Renal pelvis (tissue), 4 donors: ENCODE data around the gene WNT5B. TPM values are rescaled to one million over a fixed set of nuclear protein-coding genes. Genes with fewer than 3 reads are reported as not detected.

ENCODE experiments used
- DNase-seq: peaks from one replicate; pipeline ENCODE4 v3.0.0-alpha.2; 2013
- polyA plus RNA-seq, 3 donors: library from polyadenylated mRNA; unstranded; fragments of 120-200 nt; gene quantifications; one replicate each; pipeline ENCODE4 v1.2.1, GENCODE V29; 2013; ENCODE audit not compliant: insufficient read length in 3 of 3

The WNT5B gene
- polyA plus RNA-seq, 3 donors = 5.6 to 8.1 (median 6.4) TPM

DNA sequence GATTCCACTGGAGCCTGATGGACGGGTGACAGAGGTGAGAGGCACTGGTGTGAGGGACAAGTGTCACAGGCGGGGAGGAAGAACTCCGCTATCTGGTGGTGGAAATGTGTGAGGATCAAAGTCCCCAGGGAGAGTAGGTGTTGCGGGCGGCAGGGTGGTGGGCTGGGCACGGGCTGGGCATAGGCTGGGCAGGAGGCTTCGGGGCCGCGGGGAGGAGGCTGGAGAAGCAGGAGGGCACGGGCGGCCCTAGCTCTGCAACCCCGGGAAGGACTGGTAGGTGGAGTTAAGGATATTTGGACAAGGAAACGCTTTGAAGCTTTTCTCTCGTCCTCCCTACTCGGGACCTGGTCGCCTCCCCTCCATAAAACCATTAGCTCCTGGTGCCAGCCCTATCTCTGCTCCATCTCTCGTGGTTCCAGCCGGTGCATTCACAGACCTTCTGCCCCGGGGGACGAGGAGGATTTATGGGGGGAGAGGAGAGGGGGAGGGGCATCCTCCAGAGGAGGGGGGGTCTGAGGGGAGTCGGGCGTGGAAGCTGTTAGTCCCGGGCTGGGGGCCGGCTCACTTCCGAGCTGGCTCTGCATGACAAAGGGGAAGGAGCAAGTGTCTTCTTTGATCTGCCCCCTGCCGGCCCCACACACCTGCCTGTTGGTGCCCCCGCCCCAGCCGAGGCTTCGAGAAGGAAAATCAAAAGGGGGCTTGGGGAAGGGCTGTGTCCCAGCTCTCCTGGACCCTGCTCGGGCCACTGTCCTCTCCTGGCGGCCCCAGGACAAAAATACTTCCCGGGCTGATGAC lies 504 bp downstream of the WNT5B start:
- peak; percentile 59 for DNase-seq

DNA sequence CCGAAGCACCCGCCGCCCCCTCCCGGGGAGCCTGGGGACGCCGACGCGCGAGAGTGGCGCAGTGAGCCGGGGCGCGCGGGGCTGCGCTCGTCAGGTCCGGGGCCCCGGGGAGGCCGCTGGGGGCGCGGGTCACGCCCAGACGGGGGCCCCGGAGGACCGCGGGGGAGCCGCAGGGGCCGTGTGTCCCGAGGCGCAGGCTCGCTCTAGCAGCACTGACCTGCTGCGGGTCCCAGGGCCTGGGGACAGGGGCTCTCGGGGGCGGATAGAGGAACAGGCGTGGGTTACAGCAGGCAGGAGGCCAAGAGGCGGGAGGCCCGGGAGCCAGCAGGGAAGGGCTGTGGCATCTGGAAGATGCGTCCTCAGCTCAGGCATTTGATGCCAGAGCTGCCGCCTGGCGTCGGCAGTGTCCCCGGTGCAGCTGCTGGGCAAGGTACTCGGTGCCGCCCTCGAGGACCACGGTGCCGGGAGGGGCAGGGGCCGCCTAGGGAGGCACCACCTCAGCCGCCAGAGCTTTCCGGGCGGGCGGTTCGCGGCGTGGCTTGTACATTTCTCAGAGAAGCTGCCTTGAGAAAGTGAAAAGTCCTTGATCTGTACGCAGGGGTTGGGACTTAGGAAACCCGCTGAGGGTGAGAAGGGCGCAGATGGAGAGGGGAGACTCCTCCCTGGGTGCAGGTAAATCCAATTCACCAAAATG lies 1.2 kb downstream of the WNT5B start:
- DNase-seq = no peak

DNA sequence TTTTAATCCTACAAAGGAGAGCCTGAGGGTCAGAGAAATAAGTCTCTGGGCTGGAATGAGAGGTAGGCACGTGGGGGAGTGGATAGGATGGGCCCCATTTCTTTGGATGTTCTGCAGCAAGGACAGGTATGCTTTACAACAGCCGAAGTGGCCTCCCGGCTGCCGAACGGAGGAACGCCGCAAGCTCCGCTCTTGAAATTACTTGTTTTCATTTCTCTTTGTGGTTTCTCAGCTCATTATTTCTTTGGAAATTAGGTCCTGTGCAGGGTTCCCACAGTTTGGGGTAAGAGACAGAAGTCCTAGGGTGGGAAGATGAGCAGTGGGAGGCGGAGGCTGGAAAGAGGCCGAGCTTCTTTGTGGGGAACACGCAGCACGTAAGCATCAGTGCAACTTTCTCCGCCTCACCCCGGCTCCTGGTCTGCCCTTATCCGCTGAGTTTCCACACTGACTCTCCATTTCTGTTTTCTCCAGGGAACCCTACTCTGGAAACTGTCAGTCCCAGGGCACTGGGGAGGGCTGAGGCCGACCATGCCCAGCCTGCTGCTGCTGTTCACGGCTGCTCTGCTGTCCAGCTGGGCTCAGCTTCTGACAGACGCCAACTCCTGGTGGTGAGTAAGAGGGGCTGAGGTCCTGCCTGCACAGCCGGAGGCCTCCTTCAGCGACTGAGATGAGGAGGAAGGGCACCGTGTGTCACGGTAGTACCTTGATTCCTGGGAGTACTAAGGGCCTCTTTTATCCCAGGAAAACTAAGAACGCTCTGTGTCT lies 2.0 kb downstream of the WNT5B start:
- DNase-seq = no peak

DNA sequence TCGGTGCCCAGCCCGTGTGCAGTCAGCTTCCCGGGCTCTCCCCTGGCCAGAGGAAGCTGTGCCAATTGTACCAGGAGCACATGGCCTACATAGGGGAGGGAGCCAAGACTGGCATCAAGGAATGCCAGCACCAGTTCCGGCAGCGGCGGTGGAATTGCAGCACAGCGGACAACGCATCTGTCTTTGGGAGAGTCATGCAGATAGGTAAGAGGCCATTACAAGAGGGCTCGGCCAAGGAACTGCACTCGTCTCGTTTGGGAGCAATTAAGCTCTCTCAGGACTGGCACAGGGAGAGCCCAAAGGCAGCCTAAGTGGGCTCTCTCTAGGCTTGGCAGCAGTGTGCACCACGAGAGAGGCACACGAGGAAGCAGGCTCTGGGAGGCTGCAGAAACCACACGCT lies 3.7 kb downstream of the WNT5B start:
- no peak for DNase-seq

DNA sequence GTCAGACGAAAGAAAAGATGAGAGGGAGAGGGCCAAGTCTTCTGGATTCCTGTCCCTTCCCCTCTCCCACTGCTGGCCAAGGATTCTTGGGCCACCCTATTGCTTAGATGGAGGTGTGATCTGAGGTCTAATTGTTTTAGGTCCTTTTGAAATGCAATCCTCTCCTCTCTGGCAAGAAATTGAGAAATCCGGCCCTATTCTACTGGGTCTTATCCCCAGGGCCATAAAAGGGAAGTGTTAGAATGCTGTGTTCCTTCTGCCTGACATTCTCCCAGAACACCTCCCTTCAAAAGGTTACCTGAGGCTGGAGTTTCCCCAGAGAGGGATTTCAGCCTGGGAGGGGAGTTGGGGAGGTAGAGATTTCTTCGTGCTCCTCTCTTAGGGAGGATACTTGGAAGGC lies 4.4 kb downstream of the WNT5B start:
- DNase-seq = no peak

DNA sequence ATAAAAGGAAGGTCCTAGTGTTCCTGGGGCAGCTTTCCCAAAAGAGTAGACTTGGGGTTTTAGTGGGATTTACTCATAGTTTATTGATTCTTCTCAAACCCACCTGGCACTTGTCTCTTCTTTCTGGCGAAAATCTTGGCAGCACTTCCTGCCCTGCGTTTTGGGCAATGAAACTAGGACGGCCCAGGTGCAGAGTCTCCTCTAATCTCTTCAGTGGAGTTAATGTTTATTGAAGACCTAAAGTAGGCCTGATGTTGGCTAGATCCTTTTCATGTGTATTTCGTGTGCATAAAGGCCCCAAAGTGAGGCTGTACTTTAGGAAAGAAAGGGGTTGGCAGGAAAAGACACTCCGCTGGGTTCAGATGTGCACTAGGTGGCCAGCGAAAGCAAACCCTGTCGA lies 5.1 kb downstream of the WNT5B start:
- no peak for DNase-seq

DNA sequence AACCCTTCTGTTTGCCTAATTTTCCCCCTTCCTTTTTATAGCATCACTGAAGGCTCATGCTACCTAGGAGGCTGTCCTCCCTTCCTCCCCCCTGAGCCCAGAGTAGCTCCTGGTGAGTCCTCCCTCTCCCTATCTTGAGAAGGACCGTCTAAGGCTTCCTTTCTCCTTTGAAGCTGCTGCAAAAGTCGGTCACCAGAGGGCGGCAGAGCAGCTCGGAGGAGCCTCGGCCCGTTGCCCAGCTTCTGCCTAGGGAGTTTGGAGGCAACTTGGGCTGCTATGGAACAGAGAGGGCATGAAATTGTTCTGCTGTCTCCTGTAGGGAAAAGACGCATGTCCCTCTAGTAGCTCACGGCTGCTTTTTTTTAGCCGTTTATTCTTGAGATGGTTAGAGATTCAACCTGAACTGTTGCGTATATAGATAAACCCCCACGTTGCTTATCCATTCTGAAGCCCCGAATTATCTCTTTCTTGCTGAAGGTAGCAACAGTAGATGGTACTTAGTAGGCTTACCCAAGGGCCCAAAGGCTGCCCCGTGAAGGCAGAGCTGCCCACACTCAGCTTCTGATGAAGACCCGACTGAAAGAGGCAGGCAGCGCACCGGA lies 5.7 kb downstream of the WNT5B start:
- DNase-seq = no peak

DNA sequence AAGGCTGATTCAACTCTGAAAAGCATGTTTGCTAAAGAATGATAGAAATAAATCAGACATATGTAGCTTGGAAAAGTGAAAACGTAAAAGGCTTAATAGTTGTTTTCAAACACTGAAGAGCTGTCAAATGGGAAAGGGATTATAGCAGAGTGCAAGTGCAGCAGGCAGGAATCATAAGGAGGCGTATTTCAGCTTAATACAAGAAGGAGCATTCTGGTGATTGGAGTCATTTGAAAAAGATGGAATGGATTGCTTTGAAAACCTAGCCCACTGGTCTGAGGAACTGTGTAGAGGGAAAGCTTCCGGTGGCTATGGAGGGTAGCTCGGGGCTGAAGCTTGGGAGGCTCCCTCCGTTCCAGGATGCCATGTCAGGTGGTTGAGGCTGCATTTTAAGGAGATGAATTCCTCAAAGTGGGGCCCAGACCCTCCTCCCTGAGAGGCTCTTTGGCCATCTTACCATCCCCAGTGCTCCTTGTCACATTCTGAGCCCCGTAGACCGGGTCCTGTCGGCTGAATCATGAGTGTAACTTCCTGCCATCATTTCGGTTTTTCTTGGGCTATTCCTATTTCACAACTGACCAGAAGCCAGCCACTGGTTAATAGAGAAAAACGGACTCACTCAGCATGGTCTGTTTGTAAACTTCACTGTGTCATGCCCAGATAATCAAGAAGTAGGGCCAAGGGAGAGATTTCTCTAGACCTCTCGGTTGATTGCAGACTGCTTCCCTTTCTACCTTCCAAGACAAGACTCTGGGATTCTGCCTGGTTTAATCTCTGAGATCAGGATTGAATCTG lies 6.5 kb downstream of the WNT5B start:
- DNase-seq = no peak

DNA sequence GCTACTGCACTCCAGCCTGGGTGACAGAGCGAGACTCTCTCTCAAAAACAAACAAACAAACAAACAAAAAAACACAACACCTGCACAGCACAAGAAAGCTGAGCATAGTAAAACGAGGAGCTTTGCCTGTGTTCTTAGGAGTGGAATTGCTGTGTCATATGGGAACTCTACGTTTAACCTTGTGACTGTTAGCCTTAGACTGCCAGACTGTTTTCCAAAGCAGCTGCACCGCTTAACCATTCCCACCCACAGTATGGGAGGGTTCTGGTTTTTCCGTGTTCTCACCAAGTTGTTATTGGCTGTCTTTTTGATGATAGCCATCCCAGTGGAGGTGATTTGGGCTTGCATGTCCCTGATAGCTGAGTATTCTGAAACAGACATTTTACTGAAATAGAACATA lies 9.2 kb downstream of the WNT5B start:
- no peak for DNase-seq

DNA sequence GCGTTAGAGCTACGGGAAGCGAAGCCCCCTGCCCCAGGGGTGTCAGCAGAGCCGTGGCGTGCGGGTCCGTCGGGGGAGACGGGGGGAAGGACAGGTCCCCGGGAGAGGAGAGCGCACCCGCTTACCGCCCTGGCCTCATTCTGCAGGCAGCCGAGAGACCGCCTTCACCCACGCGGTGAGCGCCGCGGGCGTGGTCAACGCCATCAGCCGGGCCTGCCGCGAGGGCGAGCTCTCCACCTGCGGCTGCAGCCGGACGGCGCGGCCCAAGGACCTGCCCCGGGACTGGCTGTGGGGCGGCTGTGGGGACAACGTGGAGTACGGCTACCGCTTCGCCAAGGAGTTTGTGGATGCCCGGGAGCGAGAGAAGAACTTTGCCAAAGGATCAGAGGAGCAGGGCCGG lies 10.5 kb downstream of the WNT5B start:
- no peak for DNase-seq

DNA sequence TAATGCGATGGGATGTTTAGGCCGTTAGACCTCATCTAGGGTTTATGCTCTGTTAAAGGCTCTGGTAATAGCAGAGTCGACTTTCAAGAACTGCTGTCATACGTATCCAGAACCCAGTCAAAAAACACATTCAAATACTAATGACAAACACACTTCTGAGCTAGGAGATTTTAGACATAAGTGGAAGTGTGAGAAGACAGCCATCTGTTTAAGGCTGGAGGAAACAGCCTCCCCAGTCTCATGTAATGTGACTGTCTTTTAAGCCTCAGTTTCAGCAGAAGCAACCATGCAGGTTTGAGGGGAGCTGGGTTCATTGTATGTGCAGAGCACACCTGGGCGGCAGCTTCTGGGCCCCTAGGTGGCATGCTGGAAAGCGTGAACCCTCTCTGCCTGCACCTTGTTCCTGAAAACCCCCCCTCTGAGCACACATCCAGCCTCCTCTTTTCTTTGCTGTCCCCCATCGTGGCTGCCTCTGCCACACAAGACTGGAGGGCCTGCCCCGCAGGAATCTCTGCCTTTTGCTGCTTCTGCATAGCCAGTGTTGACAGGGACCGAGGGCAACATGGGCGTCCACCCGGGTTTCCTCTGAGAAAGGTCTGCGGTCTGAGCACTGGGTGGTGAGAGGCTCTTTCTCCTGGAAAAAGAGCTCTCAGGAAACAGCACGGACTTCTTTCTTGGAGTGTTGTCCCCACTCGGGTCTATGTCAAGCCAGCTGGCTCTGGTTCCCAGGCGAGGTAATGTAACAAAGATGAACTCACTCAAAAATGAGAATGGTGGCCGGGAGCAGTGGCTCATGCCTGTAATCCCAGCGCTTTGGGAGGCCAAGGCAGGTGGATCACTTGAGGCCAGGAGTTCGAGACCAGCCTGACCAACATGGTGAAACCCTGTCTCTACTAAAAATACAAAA lies 11.6 kb downstream of the WNT5B start:
- DNase-seq = no peak

DNA sequence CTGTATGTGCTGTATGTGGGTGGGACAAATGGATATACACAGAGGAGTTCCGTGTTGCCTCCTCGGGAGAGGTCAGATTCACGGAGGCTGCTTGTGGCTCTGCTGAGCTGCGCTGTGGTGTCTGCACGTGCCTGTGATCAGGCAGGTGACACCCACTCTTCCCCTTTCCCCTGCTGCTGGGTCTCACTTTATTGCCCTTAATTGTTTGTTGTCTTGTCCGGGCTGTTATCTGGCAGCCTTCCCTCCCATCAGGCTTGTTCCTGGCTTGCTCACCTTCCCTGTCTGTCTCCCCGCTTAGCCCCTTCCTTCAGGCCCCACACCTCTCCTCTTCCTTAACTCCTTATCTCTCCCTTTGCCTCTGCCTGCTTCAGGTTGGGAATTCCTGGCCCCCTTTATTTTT lies 13.5 kb downstream of the WNT5B start:
- no peak for DNase-seq

DNA sequence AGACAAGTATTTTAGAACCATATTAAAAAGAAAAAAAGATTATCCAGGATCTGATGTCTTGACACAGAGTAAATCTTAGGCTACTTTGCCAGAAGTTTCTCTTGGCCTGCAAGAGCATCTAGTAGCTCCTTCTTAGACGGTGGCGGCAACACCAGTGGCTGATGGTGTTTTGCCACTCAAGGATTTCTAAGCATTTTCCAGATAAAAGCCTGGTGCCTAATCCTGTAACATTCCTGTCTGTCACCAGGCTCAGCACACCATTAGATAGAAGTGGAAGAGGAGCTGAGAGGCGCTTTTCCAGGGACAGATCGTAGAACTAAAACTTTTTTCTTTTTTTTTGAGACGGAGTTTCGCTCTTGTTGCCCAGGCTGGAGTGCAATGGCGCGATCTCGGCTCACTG lies 14.0 kb downstream of the WNT5B start:
- DNase-seq = no peak

DNA sequence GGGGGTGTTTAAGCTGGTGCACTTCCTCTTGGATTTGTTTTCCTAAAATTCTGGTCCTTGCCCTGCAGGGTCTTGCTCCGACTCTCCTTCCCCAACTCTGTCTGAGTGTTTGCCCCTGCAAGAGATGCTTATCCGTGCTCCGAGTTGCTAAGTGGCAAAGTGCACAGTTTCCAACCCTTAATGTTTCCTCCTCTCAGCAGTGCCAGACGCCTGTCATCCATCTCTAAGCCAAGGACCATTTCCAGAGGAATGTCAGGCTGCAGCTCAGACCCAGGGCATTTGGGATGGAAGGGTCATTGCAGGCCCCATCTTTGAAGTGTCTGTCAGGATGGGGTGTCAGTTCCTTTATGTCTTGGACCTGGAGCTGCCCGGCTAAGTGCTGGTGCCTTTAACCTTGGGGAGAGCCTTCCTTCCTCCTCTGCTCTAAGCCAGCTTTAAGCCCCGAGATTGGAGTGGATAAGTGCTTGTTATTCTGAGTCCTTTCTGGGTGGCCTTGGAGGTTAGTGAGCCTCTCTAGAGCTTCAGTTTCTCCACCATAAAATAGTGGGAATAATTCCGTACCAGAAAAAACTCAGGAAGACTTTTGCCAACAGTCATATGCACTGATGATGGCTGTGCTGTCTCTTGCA lies 15.0 kb downstream of the WNT5B start:
- no peak for DNase-seq

DNA sequence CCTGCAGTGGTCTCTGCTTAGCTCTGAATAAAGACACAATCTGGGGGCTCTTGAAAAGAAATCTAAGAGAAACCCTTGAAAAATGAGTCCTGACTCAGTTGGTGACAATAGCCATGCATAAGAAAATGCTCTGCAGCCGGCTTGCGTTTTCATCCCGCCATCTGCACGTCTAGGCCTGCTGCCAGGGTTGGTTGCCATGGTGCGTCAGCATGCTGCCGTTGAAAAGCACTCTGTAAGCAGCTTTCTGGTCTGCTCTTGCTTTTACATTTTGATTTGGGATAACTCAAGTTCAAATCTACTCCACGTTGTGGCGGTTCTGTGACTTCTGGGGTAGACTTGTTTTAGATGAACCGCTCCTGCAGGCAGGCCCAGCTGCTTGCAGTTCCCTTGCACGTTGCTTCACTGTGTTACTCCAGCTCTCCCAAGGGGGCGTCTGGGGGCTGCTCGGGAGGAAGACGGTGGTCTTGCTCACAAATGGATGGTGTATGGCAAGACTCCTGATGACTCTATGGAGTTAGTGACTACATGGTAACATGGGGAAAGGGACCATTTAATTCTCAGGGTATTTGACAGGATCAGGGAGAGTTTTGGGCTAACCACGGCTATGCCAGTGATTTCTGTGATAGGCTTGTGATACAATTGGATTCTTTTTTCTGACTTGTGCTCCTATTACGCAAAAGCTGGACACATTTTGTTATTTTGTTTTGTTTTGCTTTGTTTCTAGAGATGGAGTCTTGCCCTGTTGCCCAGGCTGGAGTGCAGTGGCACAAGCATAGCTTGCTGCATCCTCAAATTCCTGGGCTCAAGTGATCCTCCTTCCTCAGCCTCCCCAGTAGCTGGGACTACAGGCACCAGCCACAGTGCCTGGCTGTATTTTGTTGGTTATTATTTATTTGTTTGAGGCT lies 15.8 kb downstream of the WNT5B start:
- no peak for DNase-seq

DNA sequence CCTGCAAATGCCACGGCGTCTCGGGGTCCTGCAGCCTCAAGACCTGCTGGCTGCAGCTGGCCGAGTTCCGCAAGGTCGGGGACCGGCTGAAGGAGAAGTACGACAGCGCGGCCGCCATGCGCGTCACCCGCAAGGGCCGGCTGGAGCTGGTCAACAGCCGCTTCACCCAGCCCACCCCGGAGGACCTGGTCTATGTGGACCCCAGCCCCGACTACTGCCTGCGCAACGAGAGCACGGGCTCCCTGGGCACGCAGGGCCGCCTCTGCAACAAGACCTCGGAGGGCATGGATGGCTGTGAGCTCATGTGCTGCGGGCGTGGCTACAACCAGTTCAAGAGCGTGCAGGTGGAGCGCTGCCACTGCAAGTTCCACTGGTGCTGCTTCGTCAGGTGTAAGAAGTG lies 16.8 kb downstream of the WNT5B start:
- DNase-seq = no peak

DNA sequence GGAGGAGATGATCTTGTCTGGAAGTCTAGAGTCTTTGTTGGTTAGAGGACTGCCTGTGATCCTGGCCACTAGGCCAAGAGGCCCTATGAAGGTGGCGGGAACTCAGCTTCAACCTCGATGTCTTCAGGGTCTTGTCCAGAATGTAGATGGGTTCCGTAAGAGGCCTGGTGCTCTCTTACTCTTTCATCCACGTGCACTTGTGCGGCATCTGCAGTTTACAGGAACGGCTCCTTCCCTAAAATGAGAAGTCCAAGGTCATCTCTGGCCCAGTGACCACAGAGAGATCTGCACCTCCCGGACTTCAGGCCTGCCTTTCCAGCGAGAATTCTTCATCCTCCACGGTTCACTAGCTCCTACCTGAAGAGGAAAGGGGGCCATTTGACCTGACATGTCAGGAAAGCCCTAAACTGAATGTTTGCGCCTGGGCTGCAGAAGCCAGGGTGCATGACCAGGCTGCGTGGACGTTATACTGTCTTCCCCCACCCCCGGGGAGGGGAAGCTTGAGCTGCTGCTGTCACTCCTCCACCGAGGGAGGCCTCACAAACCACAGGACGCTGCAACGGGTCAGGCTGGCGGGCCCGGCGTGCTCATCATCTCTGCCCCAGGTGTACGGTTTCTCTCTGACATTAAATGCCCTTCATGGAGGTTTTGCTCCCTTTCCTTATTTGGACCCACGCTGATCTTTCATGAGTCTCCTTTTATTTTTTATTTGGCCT lies 17.7 kb downstream of the WNT5B start:
- DNase-seq = no peak

DNA sequence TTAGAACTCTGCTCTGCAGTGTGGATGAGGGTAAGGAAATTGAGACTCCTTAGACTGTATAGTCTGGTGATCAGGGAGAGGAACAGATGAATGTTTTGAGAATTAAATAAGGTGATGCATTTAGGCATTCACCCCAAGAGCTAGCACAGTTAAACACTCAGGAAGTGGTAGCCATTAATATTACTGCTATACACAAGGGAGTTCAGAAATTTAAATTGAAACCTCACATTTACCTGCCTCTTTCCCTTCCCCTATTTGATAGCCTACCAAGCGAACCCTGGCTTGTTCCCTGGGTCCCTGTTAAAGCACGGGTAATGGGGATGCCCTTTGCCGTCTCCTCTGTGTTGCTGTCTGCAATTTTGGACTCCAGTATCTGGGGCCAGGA lies 18.2 kb downstream of the WNT5B start:
- DNase-seq = no peak
